HG02943 (cell line): ENCODE data around the gene MSGN1.
"Not testable (repeated sequence)": the region's sequence is repeated elsewhere in the genome, so short reads cannot be mapped to it uniquely, and the experiment has no call there.

Experiments used
- ATAC-seq: cut with Tn5 transposase; IDR thresholded peaks from one replicate; pipeline ENCODE4 v1.9.1; 2021; ENCODE audit warnings: mild to moderate bottlenecking, low read depth, moderate library complexity; ENCODE audit not compliant: unreplicated experiment

Gene MSGN1

GRCh38 chr2:17804358-17804757 is 11.9 kb upstream of the MSGN1 start:
- no peak for ATAC-seq

- no peak for ATAC-seq
These were observed 11.1 kb upstream of the MSGN1 start for GRCh38 chr2:17805166-17805565.

GRCh38 chr2:17805717-17806363 is 10.4 kb upstream of the MSGN1 start:
- ATAC-seq, result no peak

DNA sequence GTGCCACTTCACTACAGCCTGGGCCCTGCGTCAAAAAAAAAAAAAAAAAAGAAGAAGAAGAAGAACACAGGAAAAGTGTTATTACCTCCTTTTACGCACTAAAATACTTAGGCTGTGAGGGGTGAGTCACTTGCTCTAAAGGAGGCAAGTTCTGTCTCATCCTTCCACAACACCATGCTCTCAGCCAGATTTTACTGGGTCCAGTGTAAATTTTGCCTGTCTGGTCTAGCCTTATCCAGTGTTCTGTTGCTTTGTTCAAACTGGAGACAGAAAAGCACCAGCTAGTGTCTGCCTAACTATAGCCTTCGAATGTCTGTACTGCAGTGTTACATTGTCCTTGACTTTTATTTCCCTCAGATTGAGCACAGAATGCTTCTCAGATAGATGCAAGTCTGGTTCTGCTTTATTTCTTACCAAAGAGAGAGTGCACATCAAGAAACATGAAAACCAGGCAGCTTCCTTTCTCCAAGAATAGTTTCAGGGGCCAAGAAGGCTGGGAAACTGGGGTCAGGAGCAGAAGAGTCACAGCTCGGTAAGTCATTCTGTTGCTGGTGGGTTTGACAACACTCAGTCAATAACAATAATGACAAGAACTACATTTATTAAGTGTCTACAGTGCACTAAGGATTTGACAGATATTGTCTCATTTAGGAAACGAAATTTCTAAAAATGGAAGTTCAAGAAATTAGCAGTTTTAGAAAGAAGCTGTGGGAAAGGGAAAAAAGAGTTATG is 3.1 kb upstream of the MSGN1 start:
- ATAC-seq, result peak; percentile 45

DNA sequence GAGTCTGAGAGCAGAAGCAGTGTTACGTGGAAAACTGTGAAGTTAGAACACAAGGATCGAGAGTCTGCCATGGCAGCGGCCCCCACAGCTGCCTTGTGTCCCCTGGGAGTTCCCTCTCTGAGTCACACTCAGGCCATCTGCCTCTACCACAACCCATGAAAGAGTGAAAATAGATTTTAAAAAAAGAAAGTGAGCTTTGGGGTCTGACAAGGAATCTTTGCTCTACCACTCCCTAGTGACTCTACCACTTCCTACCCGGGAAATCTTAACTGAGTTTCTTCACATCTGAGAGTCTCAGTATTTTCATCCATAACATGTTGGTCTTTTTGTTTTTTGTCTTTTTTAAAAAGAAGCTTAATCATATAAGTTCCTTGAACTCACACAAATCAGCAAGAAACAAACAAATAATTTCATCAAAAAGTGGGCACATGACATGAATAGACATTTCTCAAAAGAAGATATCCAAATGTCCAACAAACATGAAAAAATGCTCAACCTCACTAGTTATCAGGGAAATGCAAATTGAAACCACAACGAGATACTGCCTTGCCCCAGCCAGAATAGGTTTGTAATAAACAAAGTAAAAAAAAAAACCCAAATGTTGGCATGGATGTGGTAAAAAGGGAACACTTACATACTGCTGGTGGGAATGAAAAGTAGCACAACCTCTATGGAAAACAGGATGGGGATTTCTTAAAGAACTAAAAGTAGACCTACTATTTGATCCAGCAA is 2.4 kb upstream of the MSGN1 start:
- peak; percentile 90 for ATAC-seq

DNA sequence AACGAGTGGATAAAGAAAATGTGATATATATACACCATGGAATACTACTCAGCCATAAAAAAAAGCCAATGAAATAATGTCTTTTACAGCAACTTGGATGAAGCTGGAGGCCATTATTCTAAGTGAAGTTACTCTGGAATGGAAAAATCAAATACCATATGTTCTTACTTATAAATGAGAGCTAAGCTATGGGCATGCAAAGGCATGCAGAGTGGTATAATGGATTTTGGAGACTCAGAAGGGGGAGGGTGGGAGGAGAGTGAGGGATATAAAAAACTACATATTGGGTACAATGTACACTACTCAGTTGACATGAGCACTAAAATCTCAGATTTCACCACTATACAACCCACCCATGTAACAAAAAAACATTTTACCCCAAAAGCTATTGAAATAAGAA is 1.7 kb upstream of the MSGN1 start:
- no peak for ATAC-seq

GRCh38 chr2:17815468-17816184 is 634 bp upstream of the MSGN1 start:
- no peak for ATAC-seq

DNA sequence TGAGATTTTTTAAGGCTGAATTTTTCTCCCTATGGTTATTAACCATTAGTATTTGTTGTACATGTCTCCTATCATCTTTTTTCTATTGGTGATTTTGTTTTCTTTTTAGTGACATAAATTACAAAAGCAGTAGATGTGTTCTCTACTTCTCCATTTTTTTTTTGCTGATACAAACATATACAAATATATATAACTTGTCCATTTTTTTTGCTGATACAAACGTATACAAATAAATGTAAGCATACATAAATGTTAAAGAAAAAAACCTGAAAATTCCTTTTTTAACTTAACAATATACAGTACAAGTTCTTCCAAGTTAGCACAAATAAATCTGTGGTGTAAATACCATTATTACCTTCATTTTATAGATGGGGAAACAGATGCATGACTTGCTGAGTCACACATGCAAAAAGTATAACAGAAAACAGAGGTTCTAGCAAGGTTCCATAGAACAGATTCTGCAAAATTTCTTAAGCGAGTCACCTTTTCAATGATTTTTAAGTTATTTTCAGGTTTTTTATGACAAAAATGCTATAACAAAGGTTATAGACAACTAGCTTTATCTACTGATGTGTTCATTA is 2.1 kb downstream of the MSGN1 start:
- ATAC-seq, result no peak

DNA sequence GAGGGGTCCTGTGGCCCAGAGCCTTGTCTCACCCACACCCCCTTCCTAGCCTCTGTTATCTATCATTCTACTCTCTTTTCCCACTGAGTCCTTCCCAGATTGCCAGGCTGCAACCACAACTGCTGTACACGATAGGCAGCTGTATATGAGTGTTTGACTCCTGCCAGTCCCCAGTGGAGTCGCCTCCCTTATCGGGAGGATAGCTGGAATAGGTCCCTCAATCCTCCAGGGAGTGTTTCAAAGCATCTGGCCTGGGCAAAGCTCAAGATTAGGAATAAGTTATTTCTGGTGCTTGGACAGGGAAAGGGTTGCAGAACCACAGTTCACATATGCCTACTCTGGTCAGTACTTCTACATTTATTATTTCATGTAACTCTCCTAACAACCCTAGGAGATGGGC is 4.8 kb downstream of the MSGN1 start:
- no peak for ATAC-seq

- ATAC-seq, result no peak
These were observed 5.5 kb downstream of the MSGN1 start for GRCh38 chr2:17821535-17822444.

- no peak for ATAC-seq
These were observed 6.3 kb downstream of the MSGN1 start for GRCh38 chr2:17822445-17823117.

DNA sequence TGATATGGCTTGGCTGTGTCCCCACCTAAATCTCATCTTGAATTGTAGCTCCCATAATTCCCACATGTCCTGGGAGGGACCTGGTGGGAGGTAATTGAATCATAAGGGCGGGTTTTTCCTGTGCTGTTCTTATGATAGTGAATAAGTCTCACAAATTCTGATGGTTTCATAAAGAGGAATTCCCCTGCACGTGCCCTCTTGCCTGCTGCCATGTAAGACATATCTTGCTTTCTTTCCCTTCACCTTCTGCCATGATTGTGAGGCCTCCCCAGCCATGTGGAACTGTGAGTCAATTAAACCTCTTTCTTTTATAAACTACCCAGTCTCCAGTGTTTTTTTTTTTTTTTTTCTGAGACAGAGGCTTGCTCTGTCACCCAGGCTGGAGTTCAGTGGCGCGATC is 7.4 kb downstream of the MSGN1 start:
- ATAC-seq, result not testable (repeated sequence)

GRCh38 chr2:17827316-17827715 is 11.1 kb downstream of the MSGN1 start:
- ATAC-seq, result no peak

DNA sequence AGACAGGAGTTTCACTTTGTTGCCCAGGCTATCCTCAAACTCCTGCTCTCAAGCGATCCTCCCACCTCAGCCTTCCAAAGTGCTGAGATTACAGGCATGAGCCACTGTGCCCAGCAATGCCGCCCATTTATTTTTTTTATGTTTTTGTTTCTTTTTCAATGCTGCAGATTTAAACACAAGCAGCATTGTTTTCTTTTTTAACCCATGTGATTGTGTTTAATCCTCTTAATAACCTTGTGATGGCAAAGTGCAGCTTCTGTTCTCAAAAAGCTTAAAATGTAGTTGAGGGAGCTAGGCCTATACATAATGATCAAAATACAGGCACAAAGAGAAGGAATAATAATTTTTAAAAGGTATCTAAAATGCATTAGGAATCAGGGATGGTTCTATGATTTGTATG is 11.5 kb downstream of the MSGN1 start:
- no peak for ATAC-seq

GRCh38 chr2:17830053-17831034 is 14.1 kb downstream of the MSGN1 start:
- peak; percentile 76 for ATAC-seq

DNA sequence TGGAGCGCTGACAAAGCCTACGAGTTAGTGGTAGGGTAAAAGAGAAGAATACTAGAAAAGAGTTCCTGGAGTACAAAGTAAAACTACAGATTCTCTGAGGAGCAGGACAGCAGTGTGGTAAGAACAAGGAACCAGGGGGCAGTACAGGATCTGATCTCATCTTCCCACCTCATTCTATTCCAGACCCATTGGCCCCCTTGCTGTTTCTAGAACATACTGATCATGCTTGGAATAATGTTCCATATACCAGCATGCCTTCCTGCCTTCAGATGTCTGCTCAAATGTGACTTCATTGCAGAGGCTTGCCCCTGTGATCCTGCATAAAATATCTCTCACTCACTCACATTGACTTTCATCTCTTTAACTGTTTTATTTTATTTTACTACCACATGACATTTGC is 19.3 kb downstream of the MSGN1 start:
- ATAC-seq, result no peak

DNA sequence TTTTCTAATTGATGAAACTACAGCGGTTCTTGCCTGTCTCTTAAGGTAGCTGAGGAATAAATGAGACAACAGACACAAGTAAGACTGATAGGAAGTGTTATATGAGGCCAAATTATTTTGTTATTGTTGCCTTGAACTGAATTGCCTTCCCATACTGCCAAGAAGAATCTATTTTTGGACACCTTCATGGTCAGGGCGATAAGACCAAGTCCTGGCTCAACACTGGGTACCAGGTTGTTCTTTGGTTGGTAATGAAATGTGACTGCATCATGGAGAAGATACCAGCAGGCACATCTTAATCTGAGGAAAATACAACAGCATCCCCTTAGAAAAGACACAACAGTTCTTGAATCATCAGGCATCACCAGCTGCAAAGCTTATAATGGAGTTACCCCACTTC is 23.7 kb downstream of the MSGN1 start:
- ATAC-seq, result no peak

GRCh38 chr2:17843457-17843856 is 27.2 kb downstream of the MSGN1 start:
- no peak for ATAC-seq
